Loucy (cell line): ENCODE data around the gene KIF16B.

ENCODE experiments used
- H2AFZ ChIP-seq: fragments of 200-600 bp; sonication (generic); 2 replicates; pipeline ENCODE4 v1.6.0; 2016; ENCODE audit warnings: antibody characterized with exemption, mild to moderate bottlenecking, low read length, moderate library complexity
- H3F3A ChIP-seq: fragments of 200-600 bp; 2 replicates; pipeline ENCODE4 v1.6.0; 2016; ENCODE audit warnings: antibody characterized with exemption, low read depth, mild to moderate bottlenecking
- H3K27me3 ChIP-seq: fragments of 200-600 bp; sonication (generic); 2 replicates; pipeline ENCODE4 v1.6.1; 2014; ENCODE audit warnings: low read length, mild to moderate bottlenecking; ENCODE audit not compliant: insufficient read depth, poor library complexity, severe bottlenecking
- H3K36me3 ChIP-seq: fragments of 200-600 bp; sonication (generic); 2 replicates; pipeline ENCODE4 v1.6.1; 2016; ENCODE audit warnings: low read length; ENCODE audit not compliant: insufficient read depth
- H3K4me1 ChIP-seq: fragments of 200-600 bp; sonication (generic); 2 replicates; pipeline ENCODE4 v1.5.1; 2014; ENCODE audit warnings: low read length, mild to moderate bottlenecking; ENCODE audit not compliant: insufficient read depth, poor library complexity, severe bottlenecking
- H3K4me2 ChIP-seq: fragments of 200-600 bp; sonication (generic); 2 replicates; pipeline ENCODE4 v1.6.0; 2014; ENCODE audit warnings: antibody characterized with exemption, low read length, low read depth, mild to moderate bottlenecking; ENCODE audit not compliant: poor library complexity, severe bottlenecking
- H3K4me3 ChIP-seq: fragments of 200-600 bp; sonication (generic); 2 replicates; pipeline ENCODE4 v1.5.1; 2014; ENCODE audit warnings: low read length, mild to moderate bottlenecking, mixed read lengths; ENCODE audit not compliant: poor library complexity, severe bottlenecking
- H3K79me2 ChIP-seq: fragments of 200-600 bp; sonication (generic); 2 replicates; pipeline ENCODE4 v1.6.1; 2014; ENCODE audit warnings: low read length; ENCODE audit not compliant: insufficient read depth
- H3K9ac ChIP-seq: fragments of 200-600 bp; sonication (generic); 2 replicates; pipeline ENCODE4 v1.6.0; 2014; ENCODE audit warnings: mild to moderate bottlenecking, low read depth, low read length, moderate library complexity; ENCODE audit not compliant: poor library complexity, severe bottlenecking
- H3K9me2 ChIP-seq: fragments of 200-600 bp; sonication (generic); replicated peaks from 2 replicates; pipeline ENCODE4 v1.6.1; 2016; ENCODE audit warnings: low read depth, low read length, mixed read lengths
- H3K9me3 ChIP-seq: fragments of 200-600 bp; sonication (generic); 2 replicates; pipeline ENCODE4 v1.6.1; 2014; ENCODE audit warnings: mild to moderate bottlenecking, antibody characterized with exemption, low read length, low read depth; ENCODE audit not compliant: insufficient read depth
- H4K20me1 ChIP-seq: fragments of 200-600 bp; sonication (generic); 2 replicates; pipeline ENCODE4 v1.6.0; 2014; ENCODE audit warnings: antibody characterized with exemption, low read length, mild to moderate bottlenecking; ENCODE audit not compliant: insufficient read depth, poor library complexity, severe bottlenecking
- CTCF ChIP-seq: fragments of 200-600 bp; sonication (generic); conservative IDR thresholded peaks from 2 replicates; pipeline ENCODE4 v1.5.1; 2014; ENCODE audit warnings: mild to moderate bottlenecking, antibody characterized with exemption, low read length
- EZH2phosphoT487 ChIP-seq: fragments of 200-600 bp; IDR thresholded peaks from 2 replicates; pipeline ENCODE4 v1.6.1; 2018; ENCODE audit warnings: antibody characterized with exemption, mild to moderate bottlenecking, moderate library complexity, borderline replicate concordance

The KIF16B gene

GRCh38 chr20:16518784-16519084 is 54.5 kb downstream of the KIF16B start:
- Histone ChIP-seq H3K79me2 (no peaks in the 10 kb centered on the region), H3K36me3 (no peaks in the 10 kb centered on the region), H4K20me1 (no peaks in the 10 kb centered on the region), H2AFZ (no peak overlapping the region), H3K4me3 (no peak overlapping the region), H3F3A (no peaks in the 10 kb centered on the region), H3K4me1 (no peaks in the 10 kb centered on the region), H3K4me2 (no peak overlapping the region), H3K9me3 (no peaks in the 10 kb centered on the region), H3K9ac (no peak overlapping the region), H3K27me3 (no peaks in the 10 kb centered on the region), H3K9me2 (no peaks in the 10 kb centered on the region)
- TF ChIP-seq EZH2phosphoT487 (no peak), CTCF (no peak)

GRCh38 chr20:16517946-16518783 is 55.1 kb downstream of the KIF16B start:
- Histone ChIP-seq H3K4me3 (no peak overlapping the region), H3K4me2 (no peak overlapping the region), H4K20me1 (no peaks in the 10 kb centered on the region), H3K9me3 (no peaks in the 10 kb centered on the region), H3F3A (no peaks in the 10 kb centered on the region), H2AFZ (no peak overlapping the region), H3K9me2 (no peaks in the 10 kb centered on the region), H3K9ac (no peak overlapping the region), H3K79me2 (no peaks in the 10 kb centered on the region), H3K27me3 (no peaks in the 10 kb centered on the region), H3K36me3 (no peaks in the 10 kb centered on the region), H3K4me1 (no peaks in the 10 kb centered on the region)
- TF ChIP-seq EZH2phosphoT487: no peak
- peak; percentile 62 for TF ChIP-seq CTCF

- no peaks in the 10 kb centered on the region for H3K9me3 ChIP-seq
- H3K9me2 ChIP-seq: no peaks in the 10 kb centered on the region
- H3K79me2 ChIP-seq: no peaks in the 10 kb centered on the region
- H3K4me1 ChIP-seq: no peaks in the 10 kb centered on the region
- no peaks in the 10 kb centered on the region for H4K20me1 ChIP-seq
- H3K36me3 ChIP-seq: no peaks in the 10 kb centered on the region
- no peak overlapping the region for H3K9ac ChIP-seq
- no peak overlapping the region for H3K4me3 ChIP-seq
- H3K27me3 ChIP-seq: no peaks in the 10 kb centered on the region
- no peaks in the 10 kb centered on the region for H3F3A ChIP-seq
- H2AFZ ChIP-seq: no peak overlapping the region
- TF ChIP-seq CTCF: no peak
- no peak for TF ChIP-seq EZH2phosphoT487
- no peak overlapping the region for H3K4me2 ChIP-seq
These were observed 56.5 kb downstream of the KIF16B start for GRCh38 chr20:16516794-16517193.
